Middle frontal gyrus (tissue), 1 donor: ENCODE results near the gene RARRES2.
"Not testable (repeated sequence)": the region's sequence is repeated elsewhere in the genome, so short reads cannot be mapped to it uniquely, and the experiment has no call there.

ENCODE experiments used
- DNase-seq: peaks from one replicate; pipeline ENCODE4 v3.0.0-alpha.2; 2015; ENCODE audit warnings: low spot score; ENCODE audit errors: extremely low spot score

Gene RARRES2

GRCh38 chr7:150341263-150342120 lies at the start of gene RARRES2:
Gene RARRES2, minus strand, starts transcription at chr7:150341629. Its CDS starts 1,020 bp downstream, at chr7:150340609.
- no peak for DNase-seq

- DNase-seq, result no peak
These were observed 48.8 kb upstream of the RARRES2 start for GRCh38 chr7:150390205-150390604.

- DNase-seq, result no peak
These were observed 48.0 kb upstream of the RARRES2 start for GRCh38 chr7:150389532-150389816.

- no peak for DNase-seq
These were observed 47.5 kb upstream of the RARRES2 start for GRCh38 chr7:150388709-150389531.

- no peak for DNase-seq
These were observed 46.9 kb upstream of the RARRES2 start for GRCh38 chr7:150388306-150388705.

GRCh38 chr7:150385884-150386283 lies 44.5 kb upstream of the RARRES2 start:
- not testable (repeated sequence) for DNase-seq

GRCh38 chr7:150385302-150385723 lies 43.9 kb upstream of the RARRES2 start:
- DNase-seq, result no peak

GRCh38 chr7:150384406-150385301 lies 43.2 kb upstream of the RARRES2 start:
- no peak for DNase-seq

GRCh38 chr7:150383710-150384397 lies 42.4 kb upstream of the RARRES2 start:
- peak; percentile 82 for DNase-seq

GRCh38 chr7:150382844-150383225 lies 41.4 kb upstream of the RARRES2 start:
- no peak for DNase-seq

- no peak for DNase-seq
These were observed 40.9 kb upstream of the RARRES2 start for GRCh38 chr7:150382123-150382843.

- no peak for DNase-seq
These were observed 40.3 kb upstream of the RARRES2 start for GRCh38 chr7:150381785-150382122.

- DNase-seq, result no peak
These were observed 39.7 kb upstream of the RARRES2 start for GRCh38 chr7:150381096-150381495.

- DNase-seq, result no peak
These were observed 39.0 kb upstream of the RARRES2 start for GRCh38 chr7:150380463-150380862.

GRCh38 chr7:150379441-150380379 lies 38.3 kb upstream of the RARRES2 start:
- DNase-seq, result no peak

- peak; percentile 92 for DNase-seq
These were observed 37.5 kb upstream of the RARRES2 start, which contains the start of gene ZNF775 for GRCh38 chr7:150378853-150379440. Gene ZNF775, plus strand, starts transcription at chr7:150379330. Its CDS starts 9,141 bp downstream, at chr7:150388471.

GRCh38 chr7:150378115-150378852 lies 36.9 kb upstream of the RARRES2 start:
- no peak for DNase-seq

GRCh38 chr7:150377635-150378034 lies 36.2 kb upstream of the RARRES2 start:
- no peak for DNase-seq
